Stimulated activated naive CD4-positive, alpha-beta T cell treated with Interleukin-2 at 50 U/mL for 16 hours (primary cell): Measurements from ENCODE around the gene BCR.
A peak's percentile ranks its signal among the peaks of the same experiment; 100 is the strongest.

Experiments
- DNase-seq: peaks from one replicate; lab custom pipeline; 2025; lab: John Stamatoyannopoulos, UW

Gene BCR

DNA sequence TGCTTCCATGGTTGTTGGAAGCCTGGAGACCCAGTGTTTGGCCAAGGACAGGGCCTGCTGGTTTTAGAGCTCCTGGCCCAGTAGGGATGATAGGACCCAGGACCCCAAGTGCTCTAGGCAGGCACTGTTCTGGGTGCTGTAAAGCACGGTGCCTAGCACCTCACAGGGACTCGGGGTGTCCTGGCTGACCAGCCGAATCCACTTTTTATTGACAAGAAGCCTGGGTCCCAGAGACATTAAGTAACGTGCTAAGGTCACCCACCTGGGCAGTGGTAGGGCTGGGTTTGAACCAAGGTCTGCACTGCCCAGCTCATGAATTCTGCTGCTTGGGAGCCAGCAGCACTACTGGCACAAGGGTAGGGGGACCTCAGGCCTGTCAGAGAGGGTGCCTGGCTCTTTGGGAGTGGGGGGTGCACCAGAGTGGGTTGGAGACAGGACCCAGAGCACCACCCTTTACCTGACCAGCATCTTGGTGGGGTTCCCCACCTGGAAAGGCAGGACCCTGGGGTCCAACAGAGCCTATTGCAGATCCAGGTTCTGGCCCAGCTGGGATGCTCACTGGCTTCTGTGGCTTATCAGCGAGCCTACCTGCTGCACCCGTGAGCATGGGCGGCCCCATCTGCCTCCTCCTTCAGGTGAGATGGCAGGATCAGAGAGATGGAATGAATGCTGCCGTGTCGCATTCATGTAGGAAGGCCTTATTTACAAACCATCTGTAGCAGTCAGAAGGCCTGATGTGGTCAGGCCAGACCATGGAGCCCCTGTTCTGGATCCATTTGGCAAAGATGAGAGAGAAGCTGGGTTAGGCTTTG is 52.0 kb downstream of the BCR start:
- no peak for DNase-seq

DNA sequence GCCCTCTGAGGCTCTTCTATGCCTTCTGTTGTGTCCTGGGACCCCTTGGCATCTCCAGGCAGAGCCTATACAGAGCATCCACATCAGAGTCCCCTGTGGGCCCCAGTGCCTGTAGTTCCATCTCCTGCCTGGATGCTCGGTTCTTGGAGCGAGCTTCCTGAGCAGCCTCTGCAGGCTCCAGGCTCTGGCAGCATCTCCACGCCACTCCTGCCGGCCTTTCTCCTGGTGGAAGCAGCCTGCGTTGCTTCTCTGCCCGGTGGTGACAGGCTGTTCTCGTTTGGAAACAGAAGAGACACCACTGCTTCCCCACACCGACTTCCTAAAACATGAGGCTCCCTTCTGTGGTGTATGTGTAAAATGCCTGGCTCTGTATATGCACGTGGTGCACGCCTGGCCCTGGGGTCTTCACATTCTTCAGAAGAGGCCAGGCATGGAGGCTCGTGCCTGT is 52.8 kb downstream of the BCR start:
- no peak for DNase-seq

DNA sequence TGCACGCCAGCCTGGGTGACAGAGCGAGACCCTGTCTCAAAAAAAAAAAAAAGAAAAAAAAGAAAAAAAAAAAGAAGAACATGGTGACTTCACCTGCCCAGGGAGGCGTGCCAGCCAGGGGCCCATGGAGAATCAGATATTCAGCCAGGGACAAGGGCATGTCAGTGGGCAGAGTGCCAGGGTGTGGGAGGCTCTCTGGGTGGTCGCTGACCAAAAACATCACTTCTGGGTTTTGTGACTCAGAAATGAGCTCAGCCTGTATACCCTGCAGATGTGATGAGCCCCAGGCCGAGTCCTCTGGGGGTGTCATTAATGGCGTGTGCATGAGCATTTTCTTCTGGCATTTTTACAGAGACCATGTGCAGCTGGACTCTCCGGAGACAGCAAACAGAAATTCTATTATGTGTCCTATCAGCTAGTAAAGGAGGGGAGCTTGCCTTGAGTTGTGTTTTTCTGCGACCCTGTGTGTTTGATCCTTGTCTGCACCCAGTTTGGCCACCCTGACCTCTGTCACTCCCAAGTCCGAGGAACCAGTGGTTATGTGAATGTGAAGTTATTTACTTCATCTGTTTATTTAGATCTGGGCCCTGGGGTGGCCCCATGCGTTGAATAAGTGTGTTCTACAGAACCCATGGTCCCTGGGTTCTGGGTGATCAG is 53.6 kb downstream of the BCR start:
- peak; percentile 29 for DNase-seq

DNA sequence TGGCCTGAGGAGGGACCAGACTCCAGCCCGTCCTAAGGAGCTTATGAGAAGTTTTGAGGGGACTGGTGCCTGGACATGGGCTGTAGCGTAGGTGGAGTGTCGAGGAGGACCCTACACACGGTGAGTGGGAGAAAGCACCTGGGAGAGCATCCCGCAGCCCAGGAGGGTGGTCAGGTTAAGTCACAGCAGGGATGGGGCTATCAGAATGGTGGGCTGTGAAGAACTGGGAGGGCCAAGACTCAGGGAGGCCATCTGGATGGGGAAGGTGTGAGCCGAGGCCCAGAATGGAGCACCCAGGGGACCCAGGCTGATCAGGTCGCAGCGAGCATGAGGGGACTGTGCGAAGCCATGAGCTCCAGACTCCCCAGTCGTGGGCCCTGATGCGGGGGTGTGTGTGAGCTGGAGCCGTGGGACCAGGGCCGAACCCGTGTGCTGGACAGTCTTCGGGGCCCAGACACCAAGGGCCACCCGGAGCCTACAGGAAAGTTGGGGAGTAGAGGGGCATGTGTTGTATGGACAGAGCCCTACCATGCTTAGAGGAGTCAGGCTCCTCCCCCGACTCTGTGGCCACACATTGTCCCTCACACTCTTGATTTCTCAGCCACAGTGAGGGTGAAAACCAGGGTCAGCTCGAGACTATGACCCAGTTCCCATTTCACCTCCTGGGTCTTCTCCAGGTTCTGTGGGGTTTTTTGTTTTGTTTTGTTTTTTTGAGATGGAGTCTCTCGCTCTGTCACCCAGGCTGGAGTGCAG is 54.3 kb downstream of the BCR start:
- no peak for DNase-seq

DNA sequence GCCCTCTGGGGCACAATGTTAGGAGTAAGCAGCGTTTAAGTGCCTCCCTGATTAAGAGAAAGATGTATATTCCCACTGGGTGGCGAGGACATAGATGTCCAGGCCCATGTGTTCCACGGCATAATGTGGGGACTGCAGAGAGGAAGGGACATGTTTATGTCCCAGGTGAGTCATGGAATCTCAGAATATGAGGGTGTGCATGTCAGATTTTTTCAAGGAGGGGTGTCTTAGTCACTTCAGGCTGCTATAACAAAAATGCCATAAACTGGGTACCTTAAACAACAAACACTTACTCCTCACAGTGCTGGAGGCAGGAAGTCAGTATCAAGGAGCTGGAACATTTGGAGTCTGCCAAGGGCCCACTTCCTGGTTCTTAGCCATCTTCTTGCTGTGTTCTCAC is 55.1 kb downstream of the BCR start:
- DNase-seq: no peak

DNA sequence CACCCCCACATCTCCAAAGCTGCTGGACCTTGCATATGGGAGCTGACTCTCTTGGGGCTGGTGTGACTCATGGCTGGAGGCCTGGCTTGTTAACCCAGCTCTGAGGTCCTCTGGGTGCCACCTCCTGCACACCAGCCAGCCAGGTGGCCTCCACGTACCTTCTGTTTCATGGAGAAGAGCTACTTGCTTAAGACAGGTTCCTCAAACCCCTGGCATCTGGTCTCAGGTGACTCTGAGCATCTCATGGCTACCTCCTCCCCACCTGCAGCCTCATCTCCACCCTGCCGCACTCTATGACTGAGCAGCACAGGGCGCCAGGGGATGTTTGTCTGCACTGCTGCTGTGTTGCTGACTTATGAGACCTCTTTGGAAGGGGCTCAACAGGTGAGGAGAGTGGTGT is 55.7 kb downstream of the BCR start:
- no peak for DNase-seq

DNA sequence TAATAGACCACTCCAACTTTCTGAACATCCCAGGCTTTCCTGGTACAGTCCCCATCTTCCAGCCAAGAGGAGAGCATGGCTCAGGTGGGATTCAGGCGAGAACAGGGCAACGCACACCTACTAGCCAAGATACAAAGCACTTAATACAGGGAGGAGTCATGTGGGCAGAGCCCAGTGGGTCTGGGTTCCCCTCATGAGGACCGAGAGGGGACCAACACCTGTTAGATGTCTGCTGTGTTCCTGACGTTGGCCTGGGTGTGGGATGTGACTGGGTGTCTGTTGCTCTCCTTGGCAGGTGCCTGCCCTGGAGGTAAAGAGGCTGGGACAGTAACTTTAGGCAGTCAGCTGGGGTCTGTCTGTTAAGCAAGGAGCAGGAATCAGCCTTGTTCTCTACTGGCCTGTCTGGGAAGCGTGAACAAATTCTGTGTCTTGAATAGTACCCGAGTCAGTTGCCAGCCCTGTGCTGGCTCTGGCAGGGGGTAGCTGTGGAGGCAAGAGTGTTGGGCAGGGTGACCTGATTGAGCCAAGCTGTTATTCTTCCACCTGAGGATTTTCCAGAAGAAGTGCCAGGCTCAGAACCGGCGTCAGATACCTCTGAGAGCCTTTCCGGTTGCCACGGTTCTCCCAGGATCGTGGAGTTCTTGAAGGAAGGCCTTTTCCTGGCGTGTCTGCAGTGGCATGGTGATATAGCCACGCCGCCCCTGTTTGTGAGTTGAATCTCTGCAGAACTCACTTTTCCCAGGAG is 56.3 kb downstream of the BCR start:
- DNase-seq: no peak

DNA sequence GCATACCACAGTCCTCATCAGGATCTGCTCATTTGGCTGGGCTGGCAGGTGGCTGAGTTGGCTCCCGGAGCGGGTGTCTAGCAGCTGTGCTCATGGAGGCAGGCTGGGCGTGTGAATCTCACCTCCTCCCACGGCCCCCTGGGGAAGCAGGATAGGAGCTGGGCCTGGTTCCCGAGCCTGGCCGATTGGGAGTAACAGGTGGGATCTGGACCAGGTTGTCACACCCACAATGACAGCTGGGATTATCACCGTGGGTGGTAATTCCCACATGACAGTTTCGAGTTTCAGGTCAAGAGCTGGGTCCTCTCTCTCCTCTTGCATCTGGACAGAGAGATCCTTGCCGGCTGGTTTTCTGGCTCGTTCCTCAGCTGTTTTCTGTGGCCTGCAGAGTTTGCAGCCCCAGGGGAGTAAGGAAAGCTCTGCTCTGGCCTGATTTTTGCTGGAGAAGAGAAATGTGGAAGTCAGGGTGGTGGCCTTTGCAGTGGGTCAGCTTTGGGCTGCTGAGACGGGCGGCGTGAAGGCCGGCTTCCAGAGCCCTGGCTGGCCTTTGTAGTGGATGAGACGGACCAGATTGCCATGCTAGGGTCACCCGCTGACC is 57.0 kb downstream of the BCR start:
- no peak for DNase-seq

DNA sequence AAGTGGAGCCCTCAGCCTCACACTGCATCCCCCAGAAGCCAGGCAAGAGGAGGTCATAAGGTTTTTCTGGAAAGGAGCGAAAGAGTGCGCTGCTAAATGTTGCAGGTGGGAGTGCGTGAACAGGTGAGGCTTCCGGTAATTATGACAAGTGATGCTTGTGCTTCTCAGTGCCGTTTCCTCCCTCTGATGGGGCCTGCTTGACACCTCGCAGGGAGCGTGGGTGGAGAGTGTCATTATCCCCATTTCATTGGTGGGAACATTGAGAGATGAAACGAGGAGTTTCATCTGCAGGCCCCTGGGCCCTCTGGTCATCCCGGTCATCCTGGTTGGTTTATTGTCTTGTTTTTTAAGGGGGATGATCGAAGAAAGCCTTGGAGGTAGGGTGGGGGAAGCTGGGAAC is 57.5 kb downstream of the BCR start:
- DNase-seq: peak; percentile 56

DNA sequence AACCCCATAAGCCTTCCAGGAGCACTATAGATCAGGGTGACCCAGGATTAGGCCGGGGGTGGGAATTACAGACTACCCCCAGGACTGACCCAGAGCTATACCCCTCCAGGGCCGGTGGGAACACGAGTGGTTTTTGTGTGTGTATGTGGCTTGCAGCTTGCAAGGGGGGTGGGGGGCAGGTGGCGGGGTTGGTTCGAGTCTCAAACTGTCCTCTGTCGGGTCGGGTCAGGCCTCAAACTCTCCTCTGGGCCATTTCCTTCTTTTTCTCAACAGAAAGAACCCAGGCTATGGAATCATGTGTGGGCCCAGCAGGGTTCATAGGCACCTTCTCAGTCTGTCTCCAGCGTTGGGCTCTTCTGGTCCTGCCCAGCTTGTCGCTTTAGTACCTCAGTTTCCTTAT is 58.4 kb downstream of the BCR start:
- DNase-seq: no peak

DNA sequence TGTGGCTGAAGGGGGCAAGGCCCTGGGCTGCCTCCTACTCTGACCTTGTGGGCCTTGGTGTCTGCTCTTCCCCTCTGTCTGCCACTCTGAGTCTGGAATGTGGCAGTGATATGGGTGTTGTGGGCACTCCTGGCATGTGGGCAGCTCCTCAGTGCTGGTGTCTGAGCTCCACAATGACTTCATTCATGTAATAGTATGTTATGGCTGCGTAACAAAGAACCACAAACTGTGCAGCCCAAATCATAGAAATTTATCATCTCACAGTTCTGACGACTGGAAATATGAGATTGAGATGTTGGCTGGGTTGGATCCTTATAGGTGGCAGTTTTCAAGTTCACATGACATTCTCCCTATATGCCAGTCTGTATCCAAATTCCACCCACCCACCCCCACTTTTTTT is 59.1 kb downstream of the BCR start:
- no peak for DNase-seq

DNA sequence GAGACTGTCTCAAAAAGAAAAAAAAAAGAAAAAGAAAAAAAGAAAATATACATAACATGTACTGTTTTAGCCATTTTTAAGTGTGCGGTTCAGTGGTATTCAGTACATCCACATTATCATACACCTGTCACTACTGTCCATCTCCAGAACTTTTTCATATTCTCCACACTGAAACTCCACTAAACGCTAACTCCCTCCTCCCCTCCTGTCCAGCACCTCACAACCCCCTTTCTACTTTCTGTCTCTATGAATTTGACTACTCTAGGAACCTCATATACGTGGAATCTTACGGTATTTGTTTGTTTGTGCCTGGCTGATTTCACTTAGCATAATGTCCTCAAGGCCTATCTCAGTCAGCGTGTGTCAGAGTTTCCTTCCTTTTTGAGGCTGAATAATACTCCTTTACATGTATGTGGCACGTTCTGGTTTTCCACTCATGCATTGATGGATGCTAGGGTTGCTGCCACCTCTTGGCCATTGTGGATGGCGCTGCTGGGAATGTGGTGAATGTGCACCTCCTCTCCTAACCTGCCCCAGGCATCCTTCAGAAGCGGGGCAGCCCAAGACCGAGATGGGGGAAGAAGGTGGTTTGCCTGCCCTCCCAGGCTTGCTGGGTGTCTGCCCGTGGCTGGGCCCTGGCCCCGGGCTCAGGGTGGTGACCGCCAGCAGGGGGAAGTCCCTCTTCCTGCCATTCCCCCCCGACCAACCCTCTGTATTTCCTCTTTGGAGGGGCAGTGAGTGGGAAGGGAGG is 60.5 kb downstream of the BCR start:
- DNase-seq: peak; percentile 36

DNA sequence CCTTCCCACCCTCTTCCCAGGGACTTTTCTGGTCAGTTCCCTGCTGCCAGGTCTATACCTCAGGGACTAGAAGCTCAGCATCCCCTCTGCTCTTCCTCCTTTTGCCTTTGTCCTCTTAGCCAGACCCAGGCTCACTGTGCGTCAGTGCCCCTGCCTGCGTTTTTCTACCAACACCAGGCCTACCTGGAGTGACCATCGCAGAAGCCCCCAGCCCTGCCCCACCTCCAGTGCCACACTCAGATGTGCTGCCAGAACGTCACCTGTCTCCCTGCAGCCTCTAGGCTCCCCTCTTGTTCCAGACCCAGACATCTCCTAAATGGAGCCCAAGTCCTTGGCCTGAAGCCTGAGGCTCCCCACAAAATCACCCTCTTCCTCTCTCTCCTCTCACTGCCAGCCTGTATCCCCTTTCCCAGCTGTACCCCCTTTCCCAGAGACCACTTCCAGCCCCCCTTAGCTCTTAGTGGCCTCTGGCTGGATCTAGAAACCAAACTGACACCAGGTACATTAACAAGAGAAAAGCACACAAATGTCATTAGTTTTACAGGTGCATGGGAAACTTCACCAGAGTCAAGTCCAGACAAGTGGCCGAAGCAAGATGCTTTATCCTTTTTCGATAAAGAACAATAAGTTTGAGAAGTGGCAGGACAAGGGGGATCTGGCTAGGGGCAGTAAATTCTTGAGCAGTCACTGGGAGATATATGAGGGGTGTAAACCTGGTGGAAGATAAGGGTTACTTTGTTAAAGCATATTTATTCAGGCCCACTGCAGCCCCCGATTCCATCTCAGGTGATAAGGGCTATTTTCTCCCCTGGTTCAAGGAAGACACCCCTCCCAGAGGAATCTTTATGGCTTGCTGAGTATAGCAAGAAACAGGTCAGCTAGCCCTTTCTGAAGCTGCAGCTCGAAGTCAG is 61.5 kb downstream of the BCR start:
- no peak for DNase-seq

DNA sequence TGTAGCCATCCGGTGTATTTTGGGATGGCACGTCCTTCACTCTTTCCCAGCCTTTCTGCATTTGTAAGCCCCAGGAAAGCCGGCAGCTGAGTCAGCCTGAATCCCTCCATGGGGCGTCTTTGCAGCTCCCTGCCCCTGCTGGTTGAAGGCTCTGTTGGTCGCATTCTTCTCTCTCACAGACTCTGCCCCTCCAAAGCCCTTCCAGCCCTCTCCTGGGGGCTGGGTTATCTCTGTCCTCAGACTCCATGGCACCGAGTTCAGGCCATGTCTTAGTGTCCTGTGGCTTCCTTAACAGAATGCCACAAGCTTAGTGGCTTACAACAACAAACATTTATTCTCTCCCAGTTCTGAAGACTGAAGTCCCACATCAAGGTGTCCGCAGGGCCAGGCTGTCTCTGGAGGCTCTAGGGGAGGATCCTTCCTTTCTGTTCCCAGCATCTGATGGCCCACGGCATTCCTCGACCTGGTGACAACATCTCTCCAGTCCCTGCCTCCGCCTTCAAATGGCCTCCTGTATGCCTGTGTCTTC is 62.2 kb downstream of the BCR start:
- no peak for DNase-seq

DNA sequence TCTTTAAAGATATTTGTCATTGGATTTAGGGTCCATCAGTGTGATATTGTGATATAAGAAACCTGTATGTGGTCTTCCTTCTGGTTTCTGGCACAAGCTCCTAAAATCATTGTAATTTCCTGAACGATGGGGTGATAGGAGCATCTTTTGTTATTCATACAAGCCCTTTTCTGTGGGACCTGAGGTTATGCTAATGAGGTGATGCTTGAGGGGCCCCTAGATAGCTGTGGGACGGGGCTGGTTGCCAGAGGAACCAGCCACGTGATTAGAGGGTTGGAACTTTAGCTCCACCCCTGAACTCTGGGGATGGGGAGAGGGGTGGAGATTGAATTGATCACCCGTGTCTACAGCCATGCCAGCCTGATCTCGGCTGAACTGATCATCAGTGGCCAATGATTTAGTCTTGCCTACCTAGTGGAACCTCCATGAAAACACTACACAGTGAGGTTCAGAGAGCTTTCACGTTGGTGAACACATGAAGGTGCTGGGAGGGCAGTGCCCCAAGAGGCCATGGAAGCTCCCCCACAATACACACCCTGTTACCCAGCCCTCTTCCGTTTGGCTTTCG is 62.8 kb downstream of the BCR start:
- peak; percentile 69 for DNase-seq

DNA sequence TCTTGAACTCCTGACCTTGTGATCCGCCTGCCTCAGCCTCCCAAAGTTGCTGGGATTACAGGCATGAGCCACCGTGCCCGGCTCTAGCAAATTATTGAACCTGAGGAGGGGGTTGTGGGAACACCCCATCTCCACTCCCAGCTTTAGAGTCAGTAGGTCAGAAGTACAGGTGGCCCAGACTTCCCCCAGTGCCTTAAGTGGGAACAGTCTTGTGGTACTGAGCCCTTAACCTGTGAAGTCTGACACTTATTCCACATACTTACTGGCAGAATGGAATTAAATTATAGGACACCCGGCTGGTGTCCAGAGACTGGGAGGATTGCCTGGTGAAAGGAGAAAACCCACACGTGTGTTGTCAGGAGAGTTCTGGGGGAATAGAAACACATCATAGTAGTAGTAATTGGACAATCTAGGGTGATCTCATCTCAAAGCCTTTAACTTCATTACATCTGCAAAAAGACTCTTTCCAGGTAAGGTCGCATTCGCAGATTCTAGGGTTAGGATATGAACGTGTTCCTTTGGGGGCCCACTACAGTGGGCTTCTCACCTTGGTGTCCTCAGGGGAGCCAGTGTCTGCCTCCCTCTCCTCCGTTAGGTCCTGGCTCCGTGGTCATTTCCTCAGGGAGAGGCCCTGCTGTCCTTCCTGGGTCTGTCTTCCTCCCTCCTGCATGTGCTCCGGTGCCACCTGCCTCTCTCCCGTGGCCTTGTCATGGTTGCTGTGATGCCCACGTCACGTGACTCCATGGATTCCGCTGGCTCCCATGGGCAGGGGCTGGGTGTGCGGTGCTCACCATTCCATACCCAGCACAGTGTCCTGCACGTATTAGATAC is 63.8 kb downstream of the BCR start:
- DNase-seq: no peak

DNA sequence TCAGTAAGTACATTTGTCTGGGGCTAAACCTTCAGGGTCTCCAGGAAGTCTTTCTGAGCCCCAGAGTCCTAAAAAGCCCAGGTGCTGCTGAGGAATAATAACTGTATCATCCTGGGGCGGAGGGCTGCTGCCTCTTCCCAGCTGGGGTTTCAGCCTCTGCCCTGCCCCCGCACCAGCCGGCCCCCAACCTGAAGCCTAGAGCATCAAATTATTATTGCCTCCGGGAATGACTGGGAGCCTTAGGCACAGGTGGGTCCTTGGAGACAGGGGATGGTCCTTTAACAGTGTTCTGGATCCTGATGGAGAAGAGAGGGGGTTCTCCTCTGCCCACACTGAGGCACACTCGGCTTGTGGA is 64.4 kb downstream of the BCR start:
- DNase-seq: no peak

DNA sequence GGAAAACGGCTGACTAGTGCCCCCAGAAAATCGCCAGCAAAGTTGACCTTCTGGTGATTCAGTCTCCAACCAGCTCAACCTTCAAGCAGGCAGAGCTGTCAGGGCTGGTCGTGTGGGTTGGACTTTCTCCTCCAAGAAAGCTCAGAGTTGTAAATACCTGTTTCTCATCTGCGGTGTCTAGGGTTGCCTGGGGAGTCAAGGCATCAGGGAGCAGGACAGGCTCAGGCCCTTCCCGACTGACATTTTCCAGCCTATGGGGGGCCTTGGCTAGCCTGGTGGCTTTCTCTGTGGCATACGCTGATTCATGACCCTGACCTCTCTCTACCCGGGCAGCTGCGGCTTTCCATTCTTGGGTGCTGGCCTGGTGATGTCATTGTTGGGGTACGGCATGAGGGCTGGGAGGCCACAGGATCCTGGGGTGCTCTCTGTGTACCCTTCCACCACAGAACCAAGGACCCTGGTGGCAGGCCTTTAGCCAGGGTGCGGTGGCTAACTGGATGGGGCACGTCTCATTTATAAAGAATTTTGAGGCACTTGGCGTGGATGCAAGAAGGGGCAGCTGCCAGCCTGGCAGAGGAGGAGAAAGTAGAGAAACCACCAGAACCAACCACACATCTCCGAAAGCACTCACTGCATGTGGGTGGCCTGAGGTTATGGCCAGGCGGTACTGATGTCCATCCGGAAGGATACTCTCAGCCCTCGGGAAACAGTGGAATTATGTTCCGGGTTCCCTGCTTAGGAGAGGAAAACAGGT is 64.9 kb downstream of the BCR start:
- no peak for DNase-seq
